ENCODE results near the gene OLFM2.

OLFM2 gene

DNA sequence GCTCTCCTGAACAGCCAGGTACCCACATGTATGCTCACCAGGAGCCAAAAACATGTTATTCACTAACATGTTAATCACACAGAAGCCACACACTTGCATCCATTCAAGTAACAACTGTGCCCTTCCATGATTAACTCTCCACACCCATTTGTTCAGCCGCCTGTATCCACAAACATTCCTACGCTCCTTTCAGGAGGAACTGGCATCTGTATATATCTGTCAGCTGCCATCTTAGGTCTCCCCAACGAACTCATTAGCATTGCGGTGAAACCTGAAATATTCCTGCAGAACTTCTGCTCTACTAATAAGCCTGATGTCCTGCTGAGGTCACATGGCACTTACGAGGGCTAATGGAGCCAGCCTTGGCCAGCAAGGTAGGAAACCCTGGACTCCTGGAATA is 33.0 kb downstream of the OLFM2 start:
- FAIRE-seq = no peak

DNA sequence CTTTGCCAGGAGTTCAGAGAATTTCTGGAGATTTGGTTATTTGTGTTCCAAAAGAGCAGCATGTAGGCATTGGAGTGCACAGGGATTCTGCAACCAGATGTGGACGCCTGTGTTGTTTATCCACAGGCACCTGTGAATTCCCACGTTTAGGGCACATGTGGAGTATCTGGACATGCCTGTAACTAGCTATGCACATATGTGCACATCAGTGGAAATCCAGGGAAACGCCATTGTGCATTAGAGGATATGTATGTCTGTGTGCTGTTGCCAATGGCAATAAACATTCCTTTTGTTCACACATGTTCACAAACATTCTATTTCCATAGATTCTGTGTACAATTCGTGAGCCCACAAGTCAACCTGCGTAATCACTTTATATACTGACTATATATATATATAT is 34.7 kb downstream of the OLFM2 start:
- no peak for FAIRE-seq

DNA sequence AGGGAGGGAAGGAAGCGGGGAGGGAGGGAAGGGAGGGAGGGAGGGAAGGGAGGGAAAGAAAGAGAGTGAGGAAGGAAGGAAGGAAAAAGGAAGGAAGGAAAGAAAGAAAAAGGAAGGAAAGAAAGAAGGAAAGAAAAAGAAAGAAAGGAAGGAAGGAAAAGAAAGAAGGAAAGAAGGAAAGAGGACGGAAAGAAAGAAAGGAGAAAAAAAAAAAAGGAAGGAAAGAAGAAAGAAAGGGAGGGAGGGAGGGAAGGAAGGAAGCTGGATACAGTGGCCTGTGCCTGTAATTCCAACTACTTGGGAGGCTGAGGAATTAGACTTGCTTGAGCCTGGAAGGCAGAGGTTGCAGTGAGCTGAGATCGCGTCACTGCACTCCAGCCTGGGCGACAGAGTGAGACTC is 35.3 kb downstream of the OLFM2 start:
- no peak for FAIRE-seq

DNA sequence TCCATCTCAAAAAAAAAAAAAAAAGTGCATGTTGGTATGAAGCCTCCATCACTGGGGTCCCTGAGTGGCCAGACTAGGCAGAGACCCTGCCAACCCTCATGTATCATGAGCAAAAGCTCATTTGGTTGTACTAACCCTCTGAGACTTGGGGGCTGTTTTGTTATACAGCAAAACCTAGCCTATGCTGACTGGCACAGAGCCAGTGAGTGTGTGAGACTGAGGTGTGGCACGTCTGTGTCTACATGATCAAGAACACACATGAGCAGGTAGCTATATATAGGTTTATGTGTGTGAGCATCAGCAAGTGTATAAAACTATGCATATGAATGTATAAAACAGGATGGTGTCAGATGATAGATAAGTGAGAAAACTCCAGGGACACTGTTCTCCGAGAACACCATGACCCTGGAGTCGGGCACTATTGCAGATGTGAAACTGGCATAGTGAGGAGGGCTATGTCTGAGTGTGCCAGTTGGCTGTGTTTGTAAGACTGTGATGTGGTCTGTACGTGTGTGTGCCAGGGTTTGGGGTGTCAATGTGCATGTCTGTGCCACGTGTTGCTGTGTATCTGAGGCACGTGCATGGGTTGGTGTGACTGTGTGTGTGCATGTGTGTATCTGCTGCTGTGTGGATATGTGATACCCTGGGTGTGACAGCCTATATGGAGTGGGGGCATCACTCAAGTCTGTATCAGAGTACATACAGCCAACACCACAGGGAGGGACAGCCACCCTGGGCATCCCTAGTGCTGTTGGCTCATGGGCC is 44.5 kb downstream of the OLFM2 start:
- no peak for FAIRE-seq

DNA sequence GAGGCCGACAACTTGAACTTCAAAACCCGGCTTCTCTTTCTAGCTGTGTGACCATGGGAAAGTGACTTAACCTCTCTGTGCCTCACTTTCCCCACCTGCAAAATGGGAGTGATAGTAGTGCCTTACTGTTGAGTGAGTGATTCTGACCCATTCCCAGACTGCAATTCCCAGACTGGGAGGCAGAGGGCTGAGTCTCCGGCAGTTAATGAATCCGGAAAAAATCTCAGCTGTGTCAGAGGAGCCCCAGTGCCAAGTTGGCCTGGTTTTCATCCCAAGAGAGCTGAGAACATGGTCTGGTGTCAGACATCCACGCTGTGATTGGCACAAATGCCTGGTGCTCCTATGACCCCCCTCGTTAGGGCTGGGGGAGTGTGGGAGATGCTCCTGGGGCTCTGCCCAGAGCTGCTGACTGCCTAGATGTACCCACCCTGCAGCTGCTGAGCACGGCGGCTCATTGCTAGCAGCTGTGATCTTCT is 51.2 kb downstream of the OLFM2 start:
- FAIRE-seq = no peak

DNA sequence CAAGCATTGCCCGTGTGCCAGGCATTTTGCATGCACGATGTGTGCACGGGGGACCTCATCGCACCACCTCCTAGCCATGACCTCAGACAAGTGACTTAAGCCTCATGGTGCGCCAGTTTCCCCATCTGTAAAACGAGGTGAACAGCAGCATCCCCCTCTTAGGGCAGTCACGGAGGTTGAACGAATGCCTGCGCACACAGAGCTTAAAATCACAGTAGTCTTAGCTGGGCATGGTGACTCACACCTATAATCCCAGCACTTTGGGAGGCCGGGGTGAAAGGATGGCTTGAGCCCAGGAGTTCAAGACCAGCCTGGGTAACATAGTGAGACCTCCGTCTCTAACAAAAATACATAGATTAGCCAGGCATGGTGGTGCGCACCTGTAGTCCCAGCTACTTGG is 52.6 kb downstream of the OLFM2 start:
- no peak for FAIRE-seq

DNA sequence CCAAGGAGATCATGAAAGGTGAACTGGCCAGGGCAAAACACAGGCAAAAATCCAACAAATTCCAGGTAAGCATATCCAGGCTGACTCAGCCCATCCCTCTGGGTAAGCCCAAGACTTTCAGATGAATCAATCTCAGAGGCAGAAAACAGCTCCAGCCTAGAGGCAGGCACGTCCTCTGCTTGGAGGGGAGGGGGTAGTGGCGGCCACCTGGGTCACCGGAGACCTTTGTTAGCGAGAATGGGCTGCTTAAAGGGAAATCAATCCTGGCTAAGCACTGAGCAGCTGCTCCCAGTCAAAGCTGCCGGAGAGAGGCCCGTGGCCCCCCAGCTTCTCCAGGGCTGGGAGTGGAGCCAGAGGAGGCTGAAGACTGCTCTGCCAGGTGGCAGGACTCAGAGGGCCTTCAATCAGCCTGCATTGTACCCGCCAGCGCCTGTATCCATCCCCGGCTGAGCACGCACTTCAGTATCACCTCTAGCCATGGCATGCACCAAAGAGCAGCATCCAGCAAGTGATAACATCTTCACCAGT is 53.0 kb downstream of the OLFM2 start:
- no peak for FAIRE-seq

DNA sequence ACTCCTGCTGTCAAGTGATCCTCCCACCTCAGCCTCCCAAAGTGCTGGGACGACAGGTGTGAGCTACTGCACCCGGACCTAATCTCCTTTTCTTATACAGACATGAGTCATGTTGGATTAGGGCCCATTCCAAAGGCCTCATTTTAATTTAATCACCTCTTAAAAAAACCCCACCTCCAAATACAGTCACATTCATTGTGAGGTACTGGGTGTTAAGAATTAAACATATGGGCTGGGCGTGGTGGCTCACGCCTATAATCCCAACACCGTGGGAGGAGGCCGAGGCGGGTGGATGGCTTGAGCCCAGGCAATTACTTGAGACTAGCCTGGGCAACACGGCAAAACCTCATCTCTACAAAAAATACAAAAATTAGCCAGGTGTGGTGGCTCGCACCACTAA is 54.6 kb downstream of the OLFM2 start:
- FAIRE-seq = no peak

DNA sequence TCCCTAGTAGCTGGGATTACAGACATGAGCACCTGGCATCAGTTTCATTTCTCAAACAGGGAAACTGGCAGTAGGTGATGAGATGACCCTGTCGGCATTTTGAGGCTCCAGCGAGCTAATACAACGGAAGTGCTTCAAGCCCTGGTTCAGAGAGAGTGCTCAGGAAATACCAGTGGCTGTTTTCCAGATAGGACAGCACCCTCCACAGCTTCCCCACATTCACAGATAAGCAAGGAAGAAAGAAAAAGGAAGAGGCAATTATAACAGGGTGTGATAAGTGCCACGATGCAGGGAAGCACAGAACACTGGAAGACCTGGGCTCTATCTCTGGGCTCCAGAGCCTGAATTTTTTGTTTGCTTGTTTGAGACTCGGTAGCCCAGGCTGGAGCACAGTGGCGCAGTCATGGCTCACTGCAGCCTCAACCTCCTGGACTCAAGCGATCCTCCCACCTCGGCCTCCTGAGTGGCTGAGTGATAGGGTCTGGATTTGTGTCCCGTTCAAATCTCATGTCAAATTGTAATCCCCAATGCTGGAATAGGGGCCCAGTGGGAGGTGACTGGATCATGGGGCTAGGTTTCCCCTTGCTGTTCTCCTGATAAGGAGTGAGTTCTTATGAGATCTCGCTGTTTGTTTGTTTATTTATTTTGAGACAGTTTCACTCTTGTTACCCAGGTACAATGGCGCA is 57.7 kb downstream of the OLFM2 start:
- no peak for FAIRE-seq

DNA sequence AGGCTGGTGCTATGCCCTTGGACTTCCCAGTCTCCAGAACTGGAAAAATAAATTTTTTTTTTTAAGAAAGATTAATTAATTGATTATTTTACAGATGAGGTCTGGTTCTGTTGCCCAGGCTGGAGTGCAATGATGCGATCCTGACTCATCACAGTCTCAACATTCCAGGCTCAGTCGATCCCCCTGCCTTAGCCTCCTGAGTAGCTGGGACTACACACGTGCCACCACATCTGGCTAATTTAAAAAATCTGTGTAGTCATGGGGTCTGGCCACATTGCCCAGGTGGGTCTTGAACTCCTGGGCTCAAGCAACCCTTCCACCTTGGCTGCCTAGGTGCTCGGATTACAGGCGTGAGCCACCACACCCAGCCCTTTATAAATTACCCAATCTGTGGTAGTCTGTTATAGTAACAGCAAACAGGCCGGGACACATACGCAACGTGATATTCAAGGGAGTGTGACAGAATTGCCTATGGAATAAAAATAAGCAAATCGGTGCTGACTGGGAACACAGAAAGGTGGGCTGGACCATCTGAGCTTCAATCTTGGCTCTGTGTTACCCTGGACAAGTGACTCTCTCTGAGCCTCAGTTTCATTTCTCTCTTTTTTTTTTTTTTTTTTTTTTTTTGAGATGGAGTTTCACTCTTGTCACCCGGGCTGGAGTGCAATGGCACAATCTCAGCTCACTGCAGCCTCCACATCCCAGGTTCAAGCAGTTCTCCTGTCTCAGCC is 58.4 kb downstream of the OLFM2 start:
- FAIRE-seq = no peak

DNA sequence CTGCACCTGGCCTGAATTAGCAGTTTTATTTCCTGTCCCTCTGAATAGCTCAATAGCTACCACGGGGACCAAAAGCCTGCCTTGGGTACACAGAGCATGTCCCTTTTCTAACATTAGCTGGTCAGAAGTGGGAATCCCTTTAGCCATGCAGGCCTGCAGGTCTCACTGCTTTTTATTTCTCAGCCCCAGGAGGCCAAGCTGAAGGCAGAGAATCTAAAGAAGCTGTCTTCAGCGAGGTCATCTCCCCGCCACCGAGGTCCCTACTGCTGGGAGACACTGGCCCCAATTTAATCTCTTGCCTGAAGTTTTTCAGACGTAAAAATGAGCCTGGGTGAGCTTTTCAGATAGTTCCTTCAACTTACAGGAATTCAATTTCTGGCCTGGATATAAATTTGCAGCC is 60.5 kb downstream of the OLFM2 start:
- FAIRE-seq = no peak

DNA sequence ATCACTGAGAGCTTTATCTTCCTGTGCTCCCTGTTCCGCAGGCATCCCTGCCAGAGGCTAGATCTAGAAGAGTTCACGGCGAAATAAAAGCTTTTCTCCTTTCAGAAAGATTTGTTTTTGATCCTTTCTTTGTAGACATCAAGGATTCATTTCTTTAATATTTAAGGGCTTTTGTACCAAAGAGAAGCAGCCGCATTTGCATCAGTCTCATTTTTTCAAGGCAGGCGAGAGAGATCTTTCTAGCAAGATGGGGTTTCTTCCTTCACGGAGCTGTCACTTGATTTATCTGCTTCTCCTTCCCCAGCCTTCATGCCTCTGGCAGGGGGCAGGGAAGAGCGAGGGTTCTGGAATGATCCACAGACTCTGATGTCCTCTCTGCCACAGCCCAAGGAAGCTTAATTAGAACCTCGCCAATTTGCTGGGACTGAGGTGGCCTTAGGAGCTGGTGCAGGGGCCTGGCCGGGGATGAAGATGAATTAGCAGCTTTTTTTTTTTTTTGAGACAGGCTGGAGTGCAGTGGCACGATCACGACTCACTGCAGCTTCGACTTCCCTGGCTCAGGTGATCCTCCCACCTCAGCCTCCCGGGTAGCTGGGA is 61.2 kb downstream of the OLFM2 start:
- no peak for FAIRE-seq

DNA sequence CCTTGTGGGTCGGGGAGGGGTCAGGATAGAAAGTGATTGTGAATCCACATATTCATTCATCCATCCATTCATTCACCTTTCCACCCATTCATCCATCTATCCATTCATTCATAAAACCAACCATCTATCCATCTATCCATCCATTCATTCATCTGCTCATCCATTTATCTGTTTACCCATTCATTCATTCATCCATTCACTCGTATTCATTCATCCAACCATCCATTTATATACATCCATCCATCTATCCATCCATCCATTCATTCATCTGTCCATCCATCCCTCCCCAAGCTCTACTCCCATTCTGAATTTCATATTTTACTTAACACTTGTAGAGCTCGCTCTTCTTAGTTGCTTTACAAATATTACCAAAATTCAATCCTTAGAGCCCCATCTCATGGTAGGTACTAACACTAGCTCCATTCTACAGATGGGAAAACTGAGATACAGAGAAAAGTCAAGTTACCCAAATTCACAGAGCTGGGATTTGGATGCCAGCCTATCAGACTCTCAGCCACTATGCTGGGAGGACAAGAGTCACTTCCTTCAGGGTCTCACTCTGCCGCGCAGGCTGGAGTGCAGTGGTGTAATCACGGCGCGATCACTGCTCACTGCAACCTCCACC is 63.6 kb downstream of the OLFM2 start:
- no peak for FAIRE-seq

DNA sequence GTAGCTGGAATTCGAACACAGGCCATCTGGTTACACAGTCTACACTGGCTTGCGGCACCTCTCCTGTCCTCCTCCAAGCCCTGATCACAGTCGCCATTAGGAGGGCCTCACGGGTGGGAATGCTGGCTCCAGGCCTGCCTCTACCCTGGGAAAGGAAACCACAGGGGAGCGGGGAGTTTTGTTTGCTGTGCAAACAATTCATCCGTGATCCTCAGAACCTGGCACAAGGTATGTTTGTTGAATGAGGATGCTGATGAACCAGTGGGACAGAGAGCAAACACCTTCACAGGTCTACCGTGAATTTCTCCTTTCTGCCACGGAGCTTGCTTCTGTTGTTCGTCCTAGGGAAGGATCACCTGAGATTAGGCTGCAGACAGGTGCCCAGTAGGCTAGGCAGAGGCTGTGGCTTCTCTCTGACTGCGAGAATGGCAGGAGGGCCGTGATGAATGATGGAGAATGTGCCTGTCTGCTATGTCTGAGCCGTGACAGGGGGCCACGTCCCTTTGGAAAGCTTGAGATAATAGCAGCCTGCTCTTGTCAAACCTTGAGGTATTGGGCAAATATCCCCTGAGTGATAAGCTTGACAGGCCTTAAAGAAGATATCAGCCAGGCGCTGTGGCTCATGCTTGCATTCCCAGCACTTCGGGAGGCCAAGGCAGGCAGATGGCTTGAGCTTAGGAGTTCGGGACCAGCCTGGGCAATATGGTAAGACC is 64.5 kb downstream of the OLFM2 start:
- no peak for FAIRE-seq

DNA sequence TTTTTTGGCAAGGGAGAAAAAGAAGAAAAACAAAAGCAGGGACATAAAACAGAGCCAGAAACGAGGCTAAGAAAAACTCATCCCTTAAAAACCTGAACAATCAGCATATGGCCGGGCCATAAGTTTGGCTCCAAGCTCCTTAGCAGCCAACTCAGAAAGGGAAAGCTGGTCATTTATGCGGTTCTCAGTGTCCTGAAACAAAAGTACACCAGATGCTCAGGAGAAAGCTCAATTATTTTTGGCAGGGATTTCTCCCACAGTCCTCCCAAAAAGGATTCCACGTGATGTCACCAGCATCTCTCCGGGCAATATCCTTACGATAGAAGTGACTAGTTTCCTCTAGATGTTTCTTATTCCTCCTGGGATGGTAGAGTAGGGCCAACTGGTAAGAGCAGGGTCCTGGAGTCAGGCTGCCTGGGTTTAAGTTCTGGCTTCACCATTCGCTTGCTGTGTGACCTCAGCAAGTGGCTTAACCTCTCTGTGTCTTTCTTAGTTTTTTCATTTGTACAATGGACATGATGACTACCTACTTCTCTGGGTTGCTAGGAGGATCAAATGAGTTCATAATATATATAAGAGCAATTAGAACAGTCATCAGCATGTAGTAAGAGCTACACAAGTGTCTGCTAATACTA is 67.2 kb downstream of the OLFM2 start:
- FAIRE-seq = no peak

DNA sequence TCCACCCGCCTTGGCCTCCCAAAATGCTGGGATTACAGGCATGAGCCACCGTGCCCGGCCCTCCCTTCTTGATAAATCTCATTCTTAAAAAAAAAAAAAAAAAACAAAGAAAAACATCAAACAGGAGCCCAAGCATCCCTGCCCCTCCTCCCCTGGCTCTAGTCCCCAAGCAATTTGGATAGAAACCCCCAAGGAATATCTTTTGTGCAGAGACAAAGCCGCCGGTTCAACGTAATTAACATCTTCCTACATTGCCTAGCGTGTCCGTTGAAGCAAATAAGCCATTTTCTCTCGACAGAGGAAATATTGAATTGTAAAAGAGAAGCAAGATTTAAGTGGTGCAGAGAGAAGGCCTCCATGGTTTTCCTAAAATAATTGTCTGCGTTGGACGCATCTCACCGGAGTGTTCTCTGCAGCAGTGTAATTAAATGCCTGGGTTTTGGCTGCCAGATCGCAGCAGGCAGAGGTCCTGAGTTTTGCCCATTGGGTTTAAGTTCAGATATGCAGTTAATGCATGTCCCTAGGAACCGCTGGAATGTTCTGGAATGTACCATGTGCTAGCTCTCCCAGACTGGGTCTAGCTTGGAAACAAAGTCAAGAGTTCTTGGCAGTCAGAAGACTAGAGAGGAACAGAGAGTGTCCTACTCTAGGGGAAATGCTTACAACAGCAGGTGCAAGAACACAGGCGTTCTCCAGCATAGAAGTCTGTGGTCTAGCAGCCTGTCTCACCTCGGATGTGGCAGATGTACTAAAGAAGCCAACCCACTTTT is 70.4 kb downstream of the OLFM2 start:
- FAIRE-seq = no peak

DNA sequence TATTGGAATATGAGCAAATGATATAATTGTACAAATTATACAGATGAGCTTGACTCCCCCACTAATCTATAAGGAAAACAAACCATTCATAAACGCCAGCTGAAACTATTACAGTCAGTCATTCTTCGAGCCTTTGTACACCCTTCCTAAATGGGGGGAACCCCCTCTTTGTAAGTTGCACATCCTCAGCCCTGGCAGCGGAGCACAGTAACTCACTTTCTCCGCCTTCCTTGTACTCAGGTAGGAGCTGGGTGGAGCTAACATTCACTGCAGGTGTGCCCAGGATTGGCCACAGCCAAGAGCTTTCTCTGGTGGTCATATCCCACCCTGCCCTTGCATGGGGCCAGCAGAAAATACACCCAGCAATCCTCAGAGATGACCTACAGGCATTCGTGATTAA is 72.6 kb downstream of the OLFM2 start:
- FAIRE-seq = no peak

DNA sequence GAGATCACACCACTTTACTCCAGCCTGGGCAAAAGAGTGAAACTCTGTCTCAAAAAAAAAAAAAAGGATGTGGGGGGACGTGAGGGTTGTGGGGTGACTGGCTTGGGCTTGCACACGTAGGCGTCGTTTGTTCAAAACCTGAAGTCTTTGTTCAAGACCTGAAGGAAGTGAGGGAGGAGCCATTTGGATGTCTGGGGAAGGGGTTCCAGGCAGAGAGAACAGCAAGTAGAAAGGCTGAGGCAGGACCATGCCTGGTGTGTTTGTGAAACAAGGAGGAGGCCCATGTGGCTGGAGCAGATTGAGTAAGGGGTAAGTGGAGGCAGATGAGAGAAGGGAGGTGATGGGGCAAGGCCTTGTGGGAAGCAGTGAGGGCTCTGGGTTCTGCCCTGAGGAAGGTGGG is 73.4 kb downstream of the OLFM2 start:
- FAIRE-seq = no peak

DNA sequence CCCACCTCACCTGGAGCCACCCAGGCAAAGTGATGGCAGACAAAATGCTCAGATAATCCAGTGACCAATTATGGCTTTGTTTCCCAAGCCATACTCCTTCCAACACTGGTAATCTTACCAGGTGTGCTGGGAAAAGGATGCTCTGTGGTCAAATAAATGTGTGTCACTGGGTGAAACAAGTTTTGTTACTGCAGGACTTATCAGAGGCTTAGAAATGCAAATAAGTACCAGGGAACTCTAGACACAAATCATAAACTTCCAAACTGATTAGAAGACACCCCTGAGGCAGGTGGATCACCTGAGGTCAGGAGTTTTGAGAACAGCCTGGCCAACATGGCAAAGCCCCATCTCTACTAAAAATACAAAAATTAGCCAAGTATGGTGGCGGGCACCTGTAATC is 74.8 kb downstream of the OLFM2 start:
- no peak for FAIRE-seq

DNA sequence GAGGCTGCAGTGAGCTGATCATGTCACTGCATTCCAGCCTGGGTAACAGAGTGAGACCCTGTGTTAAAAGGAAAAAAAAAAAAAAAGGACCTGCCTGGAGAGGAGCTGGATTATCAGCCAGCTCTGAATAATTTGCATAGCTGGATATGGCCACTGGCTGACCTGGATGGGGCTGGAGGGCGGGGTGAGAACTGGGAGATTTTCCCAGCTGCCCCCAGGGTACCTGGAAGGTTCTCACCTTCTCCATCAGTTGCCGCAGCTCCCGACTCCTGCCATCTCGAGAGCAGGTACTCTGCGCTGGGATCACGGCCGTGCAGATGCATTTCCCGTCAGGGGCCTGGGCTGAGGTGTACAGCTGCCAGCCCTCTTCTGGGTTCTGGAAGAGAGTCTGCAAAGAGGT is 75.9 kb downstream of the OLFM2 start:
- no peak for FAIRE-seq

DNA sequence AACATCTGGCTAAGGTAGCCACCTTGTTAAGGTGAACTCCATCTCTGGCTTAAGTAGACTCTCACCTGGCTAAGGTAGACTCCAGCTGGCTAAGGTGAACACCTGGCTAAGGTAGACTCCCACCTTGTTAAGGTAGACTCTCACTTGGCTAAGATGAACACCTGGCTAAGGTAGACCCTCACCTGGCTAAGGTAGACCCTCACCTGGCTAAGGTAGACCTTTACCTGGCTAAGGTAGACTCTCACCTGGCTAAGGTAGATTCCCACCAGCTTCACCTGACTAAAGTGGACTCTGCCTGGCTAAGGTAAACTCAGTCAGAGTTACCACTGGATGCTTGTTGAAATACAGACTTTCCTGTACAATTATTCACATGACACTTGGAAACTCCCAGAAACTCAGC is 77.5 kb downstream of the OLFM2 start:
- no peak for FAIRE-seq

Data from A204.1 (cell line).